GM21723 (cell line): ENCODE results near the gene INSIG1.

Source experiments
- ATAC-seq: cut with Tn5 transposase; IDR thresholded peaks from one replicate; pipeline ENCODE4 v1.9.1; 2021; ENCODE audit warnings: mild to moderate bottlenecking, moderate library complexity; ENCODE audit not compliant: unreplicated experiment

Gene INSIG1

DNA sequence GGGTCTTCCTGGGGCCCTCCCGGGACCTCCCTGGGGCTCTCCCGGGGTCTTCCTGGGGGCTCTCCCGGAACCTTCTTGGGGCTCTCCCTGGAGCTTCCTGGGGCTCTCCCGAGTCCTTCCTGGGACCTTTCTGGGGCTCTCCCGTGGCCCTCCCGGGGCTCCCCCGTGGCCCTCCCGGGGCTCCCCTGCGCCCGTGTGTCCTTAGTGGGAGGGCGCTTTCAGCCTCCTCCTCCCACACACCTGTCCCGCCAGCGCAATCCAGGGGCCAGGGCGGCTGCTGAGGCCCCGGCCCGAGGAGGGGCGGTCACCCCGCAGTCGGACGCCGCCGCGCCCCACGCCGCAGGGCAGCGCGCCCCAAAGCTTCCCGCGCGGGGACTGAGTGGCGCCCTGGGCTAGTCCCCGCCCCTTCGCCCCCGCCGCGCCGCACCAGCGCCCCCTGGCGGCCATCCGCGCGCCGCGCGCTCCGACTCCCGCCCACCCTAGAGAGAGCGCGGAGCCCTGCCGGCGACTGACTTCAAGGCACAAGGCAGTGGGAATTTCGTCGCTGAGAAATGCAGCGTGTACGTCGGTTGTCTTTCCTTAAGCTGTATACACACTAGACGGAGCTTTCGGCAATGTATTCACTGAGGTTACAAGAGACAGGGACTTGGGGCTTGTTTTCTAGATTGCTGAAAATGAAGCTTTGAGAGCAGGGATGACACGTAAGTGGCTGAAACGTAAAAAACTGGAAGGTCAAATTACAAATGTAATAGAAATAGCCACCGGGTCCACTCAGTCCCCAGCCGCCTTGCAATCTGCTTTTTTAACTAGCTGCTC, 47.1 kb downstream of the INSIG1 start:
- ATAC-seq: peak; percentile 86

DNA sequence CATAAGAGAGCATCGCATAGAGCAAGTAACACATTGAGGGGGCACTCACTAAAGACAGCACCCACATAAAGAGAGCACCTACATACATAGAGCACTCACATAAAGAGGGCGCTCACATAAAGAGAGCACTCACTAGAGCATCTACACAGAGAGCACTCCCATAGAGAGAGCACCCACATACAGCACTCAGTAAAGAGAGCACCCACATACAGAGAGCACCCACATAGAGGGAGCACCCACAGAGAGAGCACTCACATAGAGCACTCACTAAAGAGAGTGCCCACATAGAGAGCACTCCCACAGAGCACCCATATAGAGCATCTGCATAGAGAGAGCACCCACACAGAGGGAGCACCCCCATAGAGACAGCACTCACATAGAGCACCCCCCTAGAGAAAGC, 47.8 kb downstream of the INSIG1 start:
- no peak for ATAC-seq

DNA sequence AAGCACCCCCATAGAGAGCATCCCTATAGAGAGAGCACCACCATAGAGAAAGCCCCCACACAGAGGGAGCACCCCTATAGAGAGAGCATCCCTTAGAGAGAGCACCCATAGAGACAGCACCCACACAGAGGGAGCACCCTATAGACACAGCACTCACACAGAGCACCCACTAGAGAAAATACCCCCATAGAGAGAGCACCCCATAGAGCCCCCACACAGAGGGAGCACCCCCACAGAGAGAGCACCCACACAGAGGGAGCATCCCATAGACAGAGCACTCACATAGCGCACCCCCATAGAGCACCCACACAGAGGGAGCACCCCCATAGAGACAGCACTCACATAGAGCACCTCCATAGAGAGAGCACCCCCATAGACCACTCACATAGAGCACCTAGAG, 48.6 kb downstream of the INSIG1 start:
- ATAC-seq: no peak

DNA sequence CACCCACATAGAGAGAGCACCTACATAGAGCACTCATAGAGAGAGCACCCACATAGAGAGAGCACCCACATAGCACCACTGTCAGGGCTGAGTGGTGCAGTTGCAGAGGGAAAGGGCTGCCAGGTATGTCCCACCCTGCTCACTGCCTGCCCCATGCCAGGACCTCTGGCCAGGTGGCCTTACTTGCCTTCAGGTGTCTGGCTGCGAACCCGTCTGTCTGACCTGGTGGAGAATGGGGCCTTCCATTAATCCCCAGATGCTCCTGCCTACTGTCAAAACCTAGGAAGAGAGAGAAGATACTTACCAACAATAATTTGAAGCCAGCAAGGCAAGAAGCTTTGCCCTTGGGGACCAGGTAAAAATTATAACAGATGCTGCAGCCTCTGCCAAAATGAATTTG, 51.1 kb downstream of the INSIG1 start:
- ATAC-seq: no peak

DNA sequence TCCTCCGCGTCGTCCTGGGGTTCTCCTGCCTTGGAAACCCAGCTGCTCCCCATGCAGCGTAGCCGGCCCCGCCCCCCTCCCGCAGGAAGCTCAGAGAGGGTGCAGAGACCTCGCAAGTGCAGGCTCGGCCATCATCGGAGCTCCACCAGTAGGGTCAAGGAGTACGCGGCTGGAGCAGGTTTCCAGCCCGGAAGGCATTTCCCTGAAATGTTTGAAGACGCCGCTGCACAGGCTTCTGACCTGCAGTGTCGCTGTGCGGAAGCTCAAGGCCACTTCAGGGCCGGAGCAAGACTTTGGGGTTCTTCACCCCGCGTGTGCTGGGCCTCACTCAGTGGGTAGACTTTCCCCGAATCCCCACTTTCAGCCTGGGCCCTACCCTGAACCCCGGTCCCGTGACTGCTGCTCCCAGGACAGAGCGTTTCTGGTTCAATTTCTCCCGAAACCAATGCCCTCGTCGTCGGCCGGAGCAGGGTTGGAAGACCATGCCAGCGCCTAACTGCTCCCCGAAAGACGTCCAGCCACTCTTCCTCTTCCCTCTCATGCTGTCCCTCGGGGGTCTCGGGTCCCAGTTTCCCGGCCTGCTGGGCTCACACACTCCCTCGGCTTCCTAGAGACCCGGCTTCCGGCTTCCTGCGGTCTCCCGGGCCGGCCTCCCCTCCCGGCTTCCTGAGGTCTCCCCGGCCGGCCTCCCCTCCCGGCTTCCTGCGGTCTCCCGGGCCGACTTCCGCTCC, 52.1 kb downstream of the INSIG1 start:
- no peak for ATAC-seq

DNA sequence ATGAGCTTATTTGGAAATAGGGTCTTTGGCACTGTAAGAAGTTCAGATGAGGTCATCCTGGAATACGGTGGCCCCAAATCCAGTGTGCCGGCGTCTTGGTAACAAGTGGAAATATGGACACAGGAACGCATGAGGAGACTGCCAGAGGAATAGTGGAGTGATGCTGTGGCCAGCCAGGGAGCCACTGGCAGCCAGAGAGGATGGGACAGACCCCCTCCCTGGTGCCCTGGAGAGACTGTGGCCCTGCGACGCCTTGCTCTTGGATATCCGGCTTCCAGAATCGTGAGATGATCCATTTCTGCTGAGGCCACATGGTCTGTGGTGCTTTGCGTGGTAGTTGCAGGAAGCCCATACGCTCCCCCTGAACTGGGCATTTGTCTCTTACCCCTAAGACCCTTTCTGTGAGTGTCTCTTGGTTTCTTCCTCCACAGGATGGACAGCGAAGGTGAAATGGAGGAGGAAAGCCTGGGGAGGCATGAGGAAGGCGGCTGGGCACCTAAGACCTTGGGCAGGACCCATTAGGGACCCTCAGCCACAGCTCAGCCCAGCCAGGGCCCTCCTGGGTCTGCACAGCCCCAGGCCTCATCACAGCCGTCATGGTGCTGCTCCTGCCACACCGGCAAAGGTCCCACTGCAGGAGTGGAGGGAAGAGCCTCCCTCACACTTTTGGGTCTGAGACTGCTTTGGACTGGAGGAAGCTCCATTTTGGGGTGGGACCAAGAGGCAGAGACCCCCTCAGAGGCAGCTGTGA, 53.6 kb downstream of the INSIG1 start:
- no peak for ATAC-seq

DNA sequence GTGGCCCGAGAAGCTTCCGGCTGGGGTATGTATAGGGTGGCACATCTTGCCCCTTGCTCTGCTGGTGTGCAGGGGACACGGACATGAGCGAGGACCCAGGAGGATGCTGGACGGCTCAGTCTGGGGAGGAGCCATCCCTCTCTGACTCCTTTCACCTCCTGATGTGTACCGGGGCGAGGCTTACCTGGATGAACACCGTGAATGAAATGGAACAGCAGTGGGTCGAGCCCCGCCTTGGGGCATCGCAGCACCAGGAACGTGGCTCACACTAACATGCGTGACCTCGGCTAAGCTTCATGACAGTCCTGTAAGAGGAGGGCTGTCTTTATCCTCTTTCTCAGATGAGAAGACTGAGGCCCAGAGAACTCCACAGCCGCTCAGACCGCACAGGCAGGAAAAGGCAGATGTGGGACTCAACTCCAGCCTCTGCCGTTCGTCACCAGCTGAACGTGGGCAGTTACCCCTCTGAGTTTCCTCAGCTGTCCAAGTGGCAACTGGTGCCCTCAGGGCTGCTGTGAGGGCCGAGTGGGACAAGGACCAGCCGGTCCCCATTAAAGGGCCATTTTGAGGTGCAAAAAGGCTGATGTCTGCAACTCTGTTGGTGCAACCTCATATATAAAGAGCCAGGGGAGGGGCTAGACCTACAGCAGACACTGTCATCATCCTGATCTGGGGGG, 54.5 kb downstream of the INSIG1 start:
- ATAC-seq: no peak

DNA sequence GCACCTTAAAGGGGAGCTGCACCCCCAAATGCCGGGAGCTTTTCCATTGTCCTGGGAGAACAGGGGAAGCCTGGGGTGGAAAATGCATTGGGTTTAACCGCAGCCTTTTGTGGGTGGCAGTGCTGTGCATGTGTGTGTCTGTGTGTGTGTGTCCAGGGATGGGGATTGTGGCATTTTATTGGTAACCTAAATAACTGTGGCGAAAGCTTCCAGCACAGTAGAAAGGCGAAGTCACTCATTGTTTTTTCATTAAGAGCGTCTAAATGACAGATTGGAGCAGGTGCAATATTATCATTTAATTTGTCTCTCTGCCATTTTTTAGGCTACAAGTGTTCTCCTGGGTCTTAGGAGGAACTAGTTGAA, 55.1 kb downstream of the INSIG1 start:
- no peak for ATAC-seq

DNA sequence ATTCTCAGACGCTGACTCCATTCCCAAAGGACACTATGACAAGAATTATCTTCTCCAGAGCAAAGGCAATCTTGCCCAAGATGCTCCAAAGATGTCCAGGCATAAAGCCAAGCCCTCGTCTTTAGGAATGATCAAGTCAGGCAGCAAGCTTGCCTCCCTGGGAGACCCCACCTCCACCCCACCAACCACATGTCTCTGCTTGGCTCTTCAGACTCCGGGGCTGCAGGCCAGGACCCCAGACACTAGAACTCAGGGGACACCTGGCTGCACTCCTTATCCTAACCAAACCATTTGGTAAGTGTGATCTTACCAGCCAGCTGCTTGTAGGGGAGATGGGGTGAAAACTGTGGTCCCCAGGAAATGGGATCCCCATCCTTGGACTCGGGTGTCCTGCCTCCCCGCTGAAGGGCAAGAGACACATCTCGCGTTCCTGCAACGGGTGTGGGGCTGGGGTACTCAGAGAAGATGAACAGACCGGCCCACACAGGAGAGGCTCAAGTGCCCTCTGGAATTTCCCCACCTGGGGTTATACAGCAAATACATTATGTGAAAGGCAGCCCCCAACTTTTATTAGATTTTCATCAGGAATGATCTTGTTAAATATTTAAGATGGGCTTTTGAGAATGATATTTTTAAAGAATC, 55.7 kb downstream of the INSIG1 start:
- ATAC-seq: no peak

DNA sequence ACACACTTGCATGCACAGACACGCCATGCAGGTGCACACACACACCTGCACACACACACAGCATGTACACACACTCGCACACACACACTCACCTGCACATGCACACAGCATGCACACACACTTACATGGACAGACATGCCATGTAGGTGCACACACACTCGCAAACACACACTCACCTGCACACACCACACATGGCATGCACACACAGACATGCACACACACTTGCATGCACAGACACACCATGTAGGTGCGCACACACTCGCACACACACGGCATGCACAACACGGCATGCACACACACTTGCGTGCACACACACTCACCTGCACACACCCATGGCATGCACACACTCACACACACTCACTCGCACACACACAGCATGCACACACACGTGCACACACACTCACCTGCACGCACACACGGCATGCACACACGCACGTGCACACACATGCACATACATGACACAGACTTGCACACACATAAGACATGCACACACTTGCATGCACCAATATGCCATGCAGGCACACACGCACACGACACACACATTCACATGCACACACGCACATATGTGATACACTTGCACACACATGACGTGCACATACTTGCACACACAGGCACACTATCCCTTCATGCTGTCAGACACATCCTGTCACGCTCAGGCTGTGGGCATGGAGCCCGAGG, 56.8 kb downstream of the INSIG1 start:
- no peak for ATAC-seq

DNA sequence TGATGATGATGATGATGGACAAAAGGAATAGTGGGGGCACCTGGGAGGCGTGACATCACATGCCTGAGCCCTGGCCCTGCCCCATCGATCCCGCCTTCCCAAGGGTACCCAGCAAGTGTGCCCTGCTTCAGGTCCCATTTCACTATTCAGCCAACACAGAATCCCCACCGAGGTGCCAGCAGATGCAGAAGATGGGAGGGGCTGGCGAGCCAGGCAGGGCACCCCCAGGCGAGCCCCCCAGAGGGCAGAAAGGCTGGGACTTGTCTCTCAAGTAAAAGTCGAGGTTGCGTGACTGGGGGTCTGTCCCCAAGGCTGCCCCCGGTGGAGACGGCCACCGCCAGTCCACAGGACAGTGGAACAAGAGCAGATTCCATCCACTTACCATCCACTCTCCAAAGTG, 57.5 kb downstream of the INSIG1 start:
- no peak for ATAC-seq

DNA sequence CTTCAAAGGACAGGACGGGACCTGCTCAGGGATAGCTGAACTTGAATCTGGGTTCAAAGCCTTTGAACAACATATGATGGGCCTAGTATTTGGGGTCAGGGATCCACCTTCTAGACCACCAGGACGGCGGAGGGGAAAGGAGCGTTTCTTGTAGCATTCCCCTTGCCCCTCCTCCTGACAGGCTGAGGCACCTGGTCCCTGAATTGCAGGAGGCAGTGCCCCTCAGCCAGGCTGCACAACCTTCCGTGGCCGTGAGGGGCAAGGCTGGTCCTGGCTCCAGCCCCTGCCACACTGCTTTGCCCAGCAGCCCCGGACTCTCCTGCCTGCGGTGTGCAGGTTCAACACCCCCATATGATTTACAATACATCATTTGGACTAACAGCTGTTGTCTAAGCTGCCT, 58.1 kb downstream of the INSIG1 start:
- ATAC-seq: no peak

DNA sequence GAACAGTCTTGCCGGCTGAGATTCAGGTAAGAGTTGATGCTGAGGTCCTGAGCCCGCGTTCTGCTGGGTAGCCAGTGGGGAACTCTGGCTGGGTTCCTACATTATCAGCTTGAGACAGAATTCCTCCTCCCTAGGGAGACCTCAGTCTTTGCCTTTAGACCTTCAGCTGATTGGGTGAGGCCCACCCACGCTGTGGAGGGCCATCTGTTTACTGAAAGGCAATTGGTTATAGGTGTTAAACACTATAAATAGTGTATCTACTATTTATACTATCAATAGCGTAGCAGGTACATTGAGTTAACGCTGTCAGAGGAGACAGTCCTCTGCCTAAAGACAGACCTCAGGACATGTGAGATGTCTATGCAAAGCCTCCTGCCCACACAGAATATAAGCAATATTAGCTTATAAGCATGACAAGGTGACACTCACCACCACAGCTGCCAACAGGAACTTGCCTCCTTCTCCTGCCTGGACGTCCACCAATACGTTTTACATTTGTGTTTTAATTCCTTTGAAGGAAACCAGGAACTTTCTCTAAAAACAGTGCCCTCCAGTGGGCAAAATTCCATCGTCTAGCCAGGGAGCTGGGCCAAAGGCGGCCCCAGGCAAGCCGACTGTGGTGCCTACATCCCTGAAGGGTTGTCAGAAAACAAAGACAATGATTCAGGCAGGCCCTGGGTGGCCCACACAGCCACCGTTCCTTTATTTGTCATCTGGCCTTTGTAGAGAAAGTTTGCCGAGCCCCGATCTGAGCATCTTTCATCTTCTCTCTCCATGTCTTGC, 58.8 kb downstream of the INSIG1 start:
- no peak for ATAC-seq

DNA sequence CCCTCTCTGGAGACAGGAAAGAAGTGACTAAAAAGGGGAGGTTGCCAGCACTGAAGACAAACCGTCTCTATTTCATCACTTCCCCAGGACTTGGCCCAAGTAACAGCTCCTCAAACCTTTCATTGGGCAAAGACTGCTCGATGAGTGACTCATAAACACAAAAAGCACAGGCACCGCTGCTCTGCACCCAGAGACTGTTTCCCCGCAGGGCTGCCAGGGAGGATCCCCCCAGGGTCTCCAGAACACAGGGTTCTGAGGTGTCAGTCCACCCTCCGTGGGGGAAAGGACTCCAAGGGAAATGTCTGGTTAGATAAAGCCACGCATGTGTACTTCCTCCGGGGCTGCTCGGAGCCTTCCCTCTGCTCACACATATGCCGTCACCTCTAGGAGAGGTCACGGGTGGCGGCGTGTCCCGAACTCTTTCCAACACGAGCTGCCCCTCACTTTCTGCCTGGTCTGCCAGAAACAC, 59.9 kb downstream of the INSIG1 start:
- no peak for ATAC-seq

DNA sequence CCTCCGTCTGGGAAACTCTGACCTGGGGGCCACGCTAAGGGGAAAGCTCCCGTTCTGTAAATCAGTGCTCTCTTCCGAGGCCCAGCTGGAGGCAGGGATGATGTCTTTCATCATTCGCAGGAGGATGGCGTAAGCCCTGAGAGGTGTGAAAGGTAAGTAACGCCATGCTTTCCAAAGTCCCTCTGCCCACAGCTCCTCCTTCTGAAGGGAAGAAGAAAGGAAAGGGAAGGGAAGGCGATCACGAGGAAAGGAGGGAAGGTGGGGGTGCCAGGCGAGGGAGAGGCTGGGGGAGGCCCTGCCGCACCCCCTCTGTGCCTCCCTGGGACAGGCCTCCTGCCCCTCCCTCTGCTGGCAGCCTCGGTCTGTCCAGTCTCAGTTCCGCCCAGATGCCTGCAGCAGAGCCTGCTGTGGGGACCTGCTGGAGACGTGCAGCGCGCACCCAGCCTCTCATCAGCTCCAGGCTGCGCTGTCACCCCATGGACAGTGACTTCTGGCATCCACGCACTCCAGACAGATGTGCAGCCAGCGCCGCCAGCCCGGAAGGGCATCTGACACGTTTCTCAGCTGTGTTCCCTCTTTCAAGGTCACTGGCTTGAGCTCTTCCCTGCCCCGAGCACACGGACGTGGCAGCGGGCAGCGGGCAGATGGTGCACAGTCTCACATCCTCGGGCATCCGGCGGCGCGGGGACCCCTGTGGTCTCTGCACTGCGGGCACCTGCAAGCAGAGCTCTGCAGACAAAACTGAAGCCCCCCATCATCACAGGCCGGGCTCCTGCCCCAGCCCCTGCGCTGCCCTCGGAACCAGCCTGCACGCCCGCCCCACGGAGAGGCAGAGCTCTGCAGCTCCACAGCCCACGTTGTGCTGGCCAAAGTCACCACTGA, 60.6 kb downstream of the INSIG1 start:
- no peak for ATAC-seq

DNA sequence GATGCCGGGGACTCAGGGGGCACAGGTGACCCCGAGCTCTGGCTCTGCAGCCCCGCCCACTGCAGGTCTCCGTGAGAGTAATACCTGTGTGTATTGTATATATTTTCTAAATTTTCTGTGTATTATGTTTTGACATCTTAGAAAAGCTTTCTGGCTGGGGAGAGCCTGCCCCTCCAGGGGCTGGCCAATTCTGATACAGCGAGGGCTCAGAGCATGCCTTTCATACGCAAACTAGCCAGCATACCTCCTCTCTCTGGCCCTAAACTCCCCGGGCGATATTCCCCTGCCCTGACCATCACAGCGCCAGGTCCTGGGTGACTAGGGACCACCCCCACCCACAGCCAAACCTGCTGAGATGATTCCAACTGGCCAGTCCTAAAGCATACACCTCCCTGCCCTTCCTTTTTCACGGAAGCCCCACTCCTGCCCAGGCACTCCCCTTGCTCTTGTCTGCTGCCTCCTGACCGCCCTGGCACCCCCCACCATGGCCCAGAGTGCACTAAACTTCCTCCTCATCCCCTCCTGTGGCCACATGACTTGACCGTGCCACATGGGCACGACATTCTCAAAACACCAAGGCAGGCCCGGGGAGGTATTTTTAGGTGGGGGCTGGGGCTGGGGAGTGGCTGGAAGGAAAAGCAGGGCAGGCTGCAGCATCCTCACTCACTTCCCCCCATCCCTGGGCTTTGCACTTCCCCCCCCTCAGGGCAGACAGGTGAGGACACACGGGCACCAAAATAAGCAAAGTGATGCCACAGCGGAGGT, 61.5 kb downstream of the INSIG1 start:
- ATAC-seq: no peak
